HepG2 (cell line): ENCODE measurements around the gene FAM118B. TPM values are rescaled to one million over a fixed set of nuclear protein-coding genes. Genes with fewer than 3 reads are reported as not detected.

Experiments
- ARID4A ChIP-seq: sonication (generic); formaldehyde crosslinking; IDR thresholded peaks from 2 replicates; pipeline ENCODE4 v1.5.0; 2020; ENCODE audit warnings: mild to moderate bottlenecking, missing genetic modification reagents, borderline replicate concordance
- ARID5B ChIP-seq: IDR thresholded peaks from 2 replicates; pipeline ENCODE4 v1.4.0; 2020; ENCODE audit warnings: mild to moderate bottlenecking, missing genetic modification reagents
- ATF6 ChIP-seq: sonication (generic); formaldehyde crosslinking; conservative IDR thresholded peaks from 2 replicates; pipeline ENCODE4 v1.4.0; 2020; ENCODE audit warnings: missing genetic modification reagents
- HES4 ChIP-seq: sonication (generic); formaldehyde crosslinking; IDR thresholded peaks from 2 replicates; pipeline ENCODE4 v1.9.0; 2021; ENCODE audit warnings: mild to moderate bottlenecking, missing genetic modification reagents, borderline replicate concordance
- JUN ChIP-seq: sonication (generic); formaldehyde crosslinking; IDR thresholded peaks from 2 replicates; pipeline ENCODE4 v1.4.0; 2020; ENCODE audit warnings: mild to moderate bottlenecking, missing genetic modification reagents
- KDM1A ChIP-seq: IDR thresholded peaks from 2 replicates; pipeline ENCODE4 v1.6.1; 2016; ENCODE audit warnings: missing compliant biosample characterization
- KDM6A ChIP-seq: IDR thresholded peaks from 2 replicates; pipeline ENCODE4 v1.6.1; 2016; ENCODE audit warnings: low read depth
- MXD1 ChIP-seq: sonication (generic); formaldehyde crosslinking; IDR thresholded peaks from 2 replicates; pipeline ENCODE4 v1.4.0; 2020; ENCODE audit warnings: mild to moderate bottlenecking, missing genetic modification reagents
- RFX3 ChIP-seq: IDR thresholded peaks from 2 replicates; pipeline ENCODE4 v1.6.1; 2016; ENCODE audit warnings: missing biosample characterization, missing genetic modification reagents
- RXRB ChIP-seq: IDR thresholded peaks from 2 replicates; pipeline ENCODE4 v1.6.1; 2016; ENCODE audit warnings: borderline replicate concordance, missing genetic modification reagents, missing compliant biosample characterization
- TP53 ChIP-seq: sonication (generic); formaldehyde crosslinking; conservative IDR thresholded peaks from 2 replicates; pipeline ENCODE4 v1.4.0; 2020; ENCODE audit warnings: missing genetic modification reagents
- ZNF431 ChIP-seq: sonication (generic); formaldehyde crosslinking; IDR thresholded peaks from 2 replicates; pipeline ENCODE4 v1.9.0; 2022; ENCODE audit warnings: missing genetic modification reagents, low read depth, mild to moderate bottlenecking, borderline replicate concordance
- ZNF530 ChIP-seq: sonication (generic); formaldehyde crosslinking; IDR thresholded peaks from 2 replicates; pipeline ENCODE4 v1.5.0; 2020; ENCODE audit warnings: low read depth, mild to moderate bottlenecking, missing genetic modification reagents
- ZNF597 ChIP-seq: sonication (generic); formaldehyde crosslinking; IDR thresholded peaks from 2 replicates; pipeline ENCODE4 v1.5.0; 2020; ENCODE audit warnings: missing genetic modification reagents
- polyA plus RNA-seq, 8 experiments: library from polyadenylated mRNA; depleted of rRNA in 3 of 8; stranded (reverse) in 7 of 8; unstranded in 1 of 8; fragments of >200 nt; fragmentation: Illumina TruSeq in 4 of 8; extraction: Trizol in 4 of 8; gene quantifications; 2 replicates each; pipeline versions ENCODE4 v1.2.1 to v1.2.3, GENCODE V29; 2011 to 2016; ENCODE audit warnings: low read depth in 4 of 8, missing spikeins in 1 of 8, mixed read lengths in 1 of 8; ENCODE audit not compliant: insufficient read depth in 1 of 8
- total RNA-seq, 5 experiments: library from RNA; depleted of rRNA; stranded (reverse); fragments of >200 nt; fragmentation: Illumina TruSeq; extraction: Trizol; gene quantifications; 2 replicates each; pipeline ENCODE4 v1.2.3, GENCODE V29; 2016; ENCODE audit warnings: low read depth in 1 of 5
- TF ChIP-seq, protein P1 (sequence below): sonication (generic); formaldehyde crosslinking; IDR thresholded peaks from 2 replicates; pipeline ENCODE4 v1.9.0; 2021; ENCODE audit warnings: missing genetic modification reagents, borderline replicate concordance

Gene FAM118B
- total and polyA plus RNA-seq, 2 of the 13 experiments (the other 11 are each of a cell fraction or from before 2014, with no cell fraction given): 10.2 to 25.7 TPM

- no peak for TF ChIP-seq ZNF597 (CRISPR knock-in tag)
- no peak for TF ChIP-seq KDM1A (CRISPR knock-in tag)
- TF ChIP-seq TP53 (CRISPR knock-in tag): no peak
- TF ChIP-seq ARID5B (CRISPR knock-in tag): no peak
- TF ChIP-seq, protein P1, sequence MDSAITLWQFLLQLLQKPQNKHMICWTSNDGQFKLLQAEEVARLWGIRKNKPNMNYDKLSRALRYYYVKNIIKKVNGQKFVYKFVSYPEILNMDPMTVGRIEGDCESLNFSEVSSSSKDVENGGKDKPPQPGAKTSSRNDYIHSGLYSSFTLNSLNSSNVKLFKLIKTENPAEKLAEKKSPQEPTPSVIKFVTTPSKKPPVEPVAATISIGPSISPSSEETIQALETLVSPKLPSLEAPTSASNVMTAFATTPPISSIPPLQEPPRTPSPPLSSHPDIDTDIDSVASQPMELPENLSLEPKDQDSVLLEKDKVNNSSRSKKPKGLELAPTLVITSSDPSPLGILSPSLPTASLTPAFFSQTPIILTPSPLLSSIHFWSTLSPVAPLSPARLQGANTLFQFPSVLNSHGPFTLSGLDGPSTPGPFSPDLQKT (CRISPR knock-in tag): no peak
- TF ChIP-seq ARID4A: peak; percentile 60; the same call in 1 of the 2 replicates
- TF ChIP-seq ATF6 (CRISPR knock-in tag): no peak
- TF ChIP-seq ZNF530 (CRISPR knock-in tag): no peak
- TF ChIP-seq ZNF431: no peak
- TF ChIP-seq MXD1 (CRISPR knock-in tag): 0 out of 2 replicates have a peak, but pooled peaks have one; percentile 8
- no peak for TF ChIP-seq RFX3
- TF ChIP-seq KDM6A: no peak
- no peak for TF ChIP-seq HES4
- TF ChIP-seq RXRB (CRISPR knock-in tag): no peak
- TF ChIP-seq JUN (CRISPR knock-in tag): no peak
Measured at GRCh38 chr11:126185259-126186024, 26.1 kb upstream of the FAM118B start (continued).
